Astrocyte (in vitro differentiated cells and primary cell): ENCODE measurements around the gene TM2D1. TPM values are rescaled to one million over a fixed set of nuclear protein-coding genes. Genes with fewer than 3 reads are reported as not detected.

Experiments used
- DNase-seq: peaks from one replicate; pipeline ENCODE4 v3.0.0-alpha.2; 2010; ENCODE audit warnings: low read depth
- FAIRE-seq: peaks from 2 replicates; lab custom pipeline; 2011; peaks lifted over from hg19 to GRCh38; lab: Jason Lieb, UNC
- H2AFZ ChIP-seq: 2 replicates; pipeline ENCODE4 v1.6.0; 2012; ENCODE audit warnings: low read depth, low read length, inconsistent platforms
- H3K27ac ChIP-seq: 2 replicates; pipeline ENCODE4 v1.5.1; 2011; ENCODE audit warnings: low read depth, low read length, inconsistent platforms
- H3K27me3 ChIP-seq: 2 replicates; pipeline ENCODE4 v1.6.0; 2011; ENCODE audit warnings: low read length, inconsistent platforms; ENCODE audit not compliant: insufficient read depth
- H3K36me3 ChIP-seq: 2 replicates; pipeline ENCODE4 v1.5.1; 2011; ENCODE audit warnings: low read length, inconsistent platforms; ENCODE audit not compliant: insufficient read depth
- H3K4me1 ChIP-seq: 2 replicates; pipeline ENCODE4 v1.5.1; 2011; ENCODE audit warnings: low read length, inconsistent platforms; ENCODE audit not compliant: insufficient read depth
- H3K4me2 ChIP-seq: 2 replicates; pipeline ENCODE4 v1.6.0; 2012; ENCODE audit warnings: low read length, inconsistent platforms
- H3K4me3 ChIP-seq: 2 replicates; pipeline ENCODE4 v1.5.1; 2011; ENCODE audit warnings: low read depth, mild to moderate bottlenecking, low read length, inconsistent platforms; ENCODE audit not compliant: insufficient read depth
- H3K79me2 ChIP-seq: 2 replicates; pipeline ENCODE4 v1.6.0; 2012; ENCODE audit warnings: mild to moderate bottlenecking, low read length, inconsistent platforms; ENCODE audit not compliant: insufficient read depth
- H3K9ac ChIP-seq: 2 replicates; pipeline ENCODE4 v1.6.0; 2012; ENCODE audit warnings: mild to moderate bottlenecking, low read length, inconsistent platforms
- H3K9me3 ChIP-seq: 2 replicates; pipeline ENCODE4 v1.5.1; 2012; ENCODE audit warnings: low read depth, mild to moderate bottlenecking, low read length, inconsistent platforms; ENCODE audit not compliant: insufficient read depth
- H4K20me1 ChIP-seq: 2 replicates; pipeline ENCODE4 v1.6.0; 2012; ENCODE audit warnings: low read length, inconsistent platforms; ENCODE audit not compliant: insufficient read depth
- H3K27ac Mint-ChIP-seq: one replicate; pipeline ENCODE4 v1.8.0; 2021; ENCODE audit warnings: mild to moderate bottlenecking, mixed read lengths; ENCODE audit not compliant: unreplicated experiment
- H3K27me3 Mint-ChIP-seq: one replicate; pipeline ENCODE4 v1.8.0; 2021; ENCODE audit warnings: low read depth, mixed read lengths; ENCODE audit not compliant: unreplicated experiment
- H3K36me3 Mint-ChIP-seq: one replicate; pipeline ENCODE4 v1.8.0; 2021; ENCODE audit warnings: low read depth, mixed read lengths; ENCODE audit not compliant: unreplicated experiment
- H3K4me1 Mint-ChIP-seq: one replicate; pipeline ENCODE4 v1.8.0; 2021; ENCODE audit warnings: low read depth, mixed read lengths; ENCODE audit not compliant: unreplicated experiment
- H3K4me3 Mint-ChIP-seq: one replicate; pipeline ENCODE4 v1.8.0; 2021; ENCODE audit warnings: mild to moderate bottlenecking, moderate library complexity, mixed read lengths; ENCODE audit not compliant: unreplicated experiment
- H3K9me3 Mint-ChIP-seq: one replicate; pipeline ENCODE4 v1.8.0; 2021; ENCODE audit warnings: mild to moderate bottlenecking, mixed read lengths; ENCODE audit not compliant: unreplicated experiment
- CTCF ChIP-seq: IDR thresholded peaks from 2 replicates; pipeline ENCODE4 v1.5.1; 2011; ENCODE audit warnings: low read depth, mild to moderate bottlenecking, inconsistent platforms, low read length, moderate library complexity; ENCODE audit not compliant: insufficient read depth
- EZH2 ChIP-seq: IDR thresholded peaks from 2 replicates; pipeline ENCODE4 v1.6.1; 2012; ENCODE audit warnings: mild to moderate bottlenecking, low read length, inconsistent platforms; ENCODE audit not compliant: insufficient read depth
- total RNA-seq: library from RNA; stranded (reverse); gene quantifications from 2 replicates; pipeline ENCODE4 v1.2.1, GENCODE V29; 2021

The TM2D1 gene
- total RNA-seq, 1 donor from 2014 or later: 33.3 TPM

- Histone ChIP-seq H4K20me1 (no peaks in the 10 kb centered on the region), H3K27me3 (peaks cover 2% of the 10 kb centered on the region), H3K36me3 (no peaks in the 10 kb centered on the region), H3K4me2 (no peak overlapping the region), H3K9me3 (no peaks in the 10 kb centered on the region), H3K9ac (no peak overlapping the region), H3K79me2 (no peaks in the 10 kb centered on the region), H3K27ac (no peak overlapping the region), H3K4me3 (no peak overlapping the region), H3K4me1 (no peaks in the 10 kb centered on the region), H2AFZ (no peak overlapping the region)
- H3K36me3 Mint-ChIP-seq: no peaks in the 10 kb centered on the region
- no peak for TF ChIP-seq EZH2
- H3K27ac Mint-ChIP-seq: no peak overlapping the region
- H3K9me3 Mint-ChIP-seq: no peaks in the 10 kb centered on the region
- H3K4me1 Mint-ChIP-seq: peaks cover 4% of the 10 kb centered on the region
- DNase-seq (no peak), FAIRE-seq (no peak)
- peaks cover 7% of the 10 kb centered on the region for H3K27me3 Mint-ChIP-seq
- H3K4me3 Mint-ChIP-seq: no peak overlapping the region
Measured at GRCh38 chr1:61648983-61649742, 75.8 kb downstream of the TM2D1 start.

DNA sequence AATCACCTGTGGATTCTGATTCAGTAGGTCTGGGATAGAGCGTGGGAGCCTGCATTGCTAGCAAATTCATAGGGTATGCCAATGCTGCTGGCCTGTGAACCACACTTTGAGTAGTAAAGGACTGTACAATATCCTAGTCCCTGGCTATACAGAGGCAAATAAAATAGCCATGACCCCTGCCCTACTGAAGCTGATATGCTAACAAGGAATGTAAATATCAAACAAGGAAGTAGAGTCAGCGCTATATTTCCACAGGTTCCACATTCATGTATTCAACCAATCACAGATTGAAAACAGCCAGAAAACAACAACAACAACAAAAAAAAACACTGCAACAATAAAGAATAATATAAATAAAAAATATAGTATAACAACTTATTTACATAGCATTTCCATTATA, 77.8 kb downstream of the TM2D1 start:
- H3K27ac ChIP-seq: no peak overlapping the region
- H3K4me3 ChIP-seq: no peak overlapping the region
- Mint-ChIP-seq H3K27ac (no peak overlapping the region), H3K27me3 (peaks cover 7% of the 10 kb centered on the region), H3K4me3 (no peak overlapping the region), H3K36me3 (no peaks in the 10 kb centered on the region), H3K9me3 (no peaks in the 10 kb centered on the region), H3K4me1 (peaks cover 4% of the 10 kb centered on the region)
- H3K9me3 ChIP-seq: no peaks in the 10 kb centered on the region
- no peak overlapping the region for H2AFZ ChIP-seq
- FAIRE-seq (no peak), DNase-seq (no peak)
- no peaks in the 10 kb centered on the region for H4K20me1 ChIP-seq
- H3K36me3 ChIP-seq: no peaks in the 10 kb centered on the region
- H3K4me2 ChIP-seq: no peak overlapping the region
- TF ChIP-seq EZH2 (no peak), CTCF (no peak)
- no peaks in the 10 kb centered on the region for H3K4me1 ChIP-seq
- no peak overlapping the region for H3K9ac ChIP-seq
- peaks cover 2% of the 10 kb centered on the region for H3K27me3 ChIP-seq
- no peaks in the 10 kb centered on the region for H3K79me2 ChIP-seq

GRCh38 chr1:61645476-61645875, 79.5 kb downstream of the TM2D1 start:
- no peak overlapping the region for H3K4me2 ChIP-seq
- Mint-ChIP-seq H3K27me3 (peaks cover 7% of the 10 kb centered on the region), H3K4me1 (peaks cover 4% of the 10 kb centered on the region), H3K9me3 (no peaks in the 10 kb centered on the region), H3K4me3 (no peak overlapping the region), H3K36me3 (no peaks in the 10 kb centered on the region), H3K27ac (no peak overlapping the region)
- H3K9me3 ChIP-seq: no peaks in the 10 kb centered on the region
- H3K4me1 ChIP-seq: no peaks in the 10 kb centered on the region
- H3K27ac ChIP-seq: no peak overlapping the region
- H3K36me3 ChIP-seq: no peaks in the 10 kb centered on the region
- TF ChIP-seq CTCF: no peak
- no peak for TF ChIP-seq EZH2
- DNase-seq (no peak), FAIRE-seq (no peak)
- H4K20me1 ChIP-seq: no peaks in the 10 kb centered on the region
- H3K79me2 ChIP-seq: no peaks in the 10 kb centered on the region
- H3K27me3 ChIP-seq: peaks cover 6% of the 10 kb centered on the region
- no peak overlapping the region for H2AFZ ChIP-seq
- H3K4me3 ChIP-seq: no peak overlapping the region
- no peak overlapping the region for H3K9ac ChIP-seq
